Measurements from ENCODE around the gene ARID1B. TPM values are rescaled to one million over a fixed set of nuclear protein-coding genes. Genes with fewer than 3 reads are reported as not detected.

The ARID1B gene
- total RNA-seq, 1 donor from 2014 or later, result 248 TPM

GRCh38 chr6:157079277-157079676 is 302.1 kb downstream of the ARID1B start:
- Mint-ChIP-seq H3K9me3 (no peaks in the 10 kb centered on the region), H3K27me3 (no peaks in the 10 kb centered on the region), H3K4me3 (no peak overlapping the region), H3K27ac (peak overlapping the region; percentile 37), H3K4me1 (peaks cover 83% of the 10 kb centered on the region), H3K36me3 (ENCODE audit: low read depth) (peaks cover 7% of the 10 kb centered on the region)
- ATAC-seq (ENCODE audit: low read depth), result no peak
- ChIA-PET CTCF (interaction anchor here (1.5 kb wide), 1 partner anchor 13 kb away, joined by 3 read pairs; no protein-coding TSS in a partner anchor), POLR2A (interaction anchor here (0.6 to 2.2 kb wide), 2 partner anchors 11 to 24 kb away, joined by 3 to 7 read pairs; no protein-coding TSS in a partner anchor)
- intact Hi-C loops (cut with micrococcal nuclease), result loop anchor here (1.0 kb wide), 2 partner anchors 10 to 21 kb away; no protein-coding TSS in a partner anchor
- no peak for DNase-seq
- TF ChIP-seq, protein P1, sequence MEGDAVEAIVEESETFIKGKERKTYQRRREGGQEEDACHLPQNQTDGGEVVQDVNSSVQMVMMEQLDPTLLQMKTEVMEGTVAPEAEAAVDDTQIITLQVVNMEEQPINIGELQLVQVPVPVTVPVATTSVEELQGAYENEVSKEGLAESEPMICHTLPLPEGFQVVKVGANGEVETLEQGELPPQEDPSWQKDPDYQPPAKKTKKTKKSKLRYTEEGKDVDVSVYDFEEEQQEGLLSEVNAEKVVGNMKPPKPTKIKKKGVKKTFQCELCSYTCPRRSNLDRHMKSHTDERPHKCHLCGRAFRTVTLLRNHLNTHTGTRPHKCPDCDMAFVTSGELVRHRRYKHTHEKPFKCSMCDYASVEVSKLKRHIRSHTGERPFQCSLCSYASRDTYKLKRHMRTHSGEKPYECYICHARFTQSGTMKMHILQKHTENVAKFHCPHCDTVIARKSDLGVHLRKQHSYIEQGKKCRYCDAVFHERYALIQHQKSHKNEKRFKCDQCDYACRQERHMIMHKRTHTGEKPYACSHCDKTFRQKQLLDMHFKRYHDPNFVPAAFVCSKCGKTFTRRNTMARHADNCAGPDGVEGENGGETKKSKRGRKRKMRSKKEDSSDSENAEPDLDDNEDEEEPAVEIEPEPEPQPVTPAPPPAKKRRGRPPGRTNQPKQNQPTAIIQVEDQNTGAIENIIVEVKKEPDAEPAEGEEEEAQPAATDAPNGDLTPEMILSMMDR (IDR thresholded peaks at IDR 0.05), result no peak

DNA sequence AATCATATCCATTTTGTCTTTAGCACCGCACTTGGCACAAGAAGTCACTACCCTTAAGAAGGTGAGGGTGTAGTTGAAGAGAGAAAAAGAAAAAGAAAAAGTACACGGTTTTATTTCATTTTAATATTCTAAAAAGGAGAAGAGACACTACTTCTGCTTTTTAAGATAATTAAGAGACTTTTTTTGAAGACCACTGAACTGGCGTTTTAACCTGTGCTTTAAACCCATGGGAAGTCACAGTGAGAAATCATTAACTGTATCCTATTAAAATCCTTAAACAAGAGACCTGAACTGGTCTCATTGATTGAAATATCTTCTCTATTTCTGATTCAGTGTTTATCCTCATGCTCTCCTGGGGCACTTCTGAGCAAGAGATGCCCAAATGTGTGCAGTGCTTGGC is 302.6 kb downstream of the ARID1B start:
- intact Hi-C loops (cut with micrococcal nuclease), result loop anchor here (1.0 kb wide), 2 partner anchors 10 to 21 kb away; no protein-coding TSS in a partner anchor
- ChIA-PET CTCF (interaction anchor here (0.6 to 1.5 kb wide), 2 partner anchors 12 to 45 kb away, joined by 3 read pairs; no protein-coding TSS in a partner anchor), POLR2A (interaction anchor here (2.2 kb wide), 1 partner anchor 11 kb away, joined by 7 read pairs; no protein-coding TSS in a partner anchor)
- Mint-ChIP-seq H3K4me3 (no peak overlapping the region), H3K9me3 (no peaks in the 10 kb centered on the region), H3K4me1 (peaks cover 82% of the 10 kb centered on the region), H3K27ac (peak overlapping the region; percentile 37), H3K36me3 (ENCODE audit: low read depth) (peaks cover 9% of the 10 kb centered on the region), H3K27me3 (no peaks in the 10 kb centered on the region)
- no peak for DNase-seq
- TF ChIP-seq, protein P1 (IDR thresholded peaks at IDR 0.05), result no peak
- peak; percentile 15 for ATAC-seq (ENCODE audit: low read depth)

- Mint-ChIP-seq H3K4me1 (peaks cover 70% of the 10 kb centered on the region), H3K27ac (no peak overlapping the region), H3K27me3 (no peaks in the 10 kb centered on the region), H3K4me3 (no peak overlapping the region), H3K36me3 (ENCODE audit: low read depth) (peaks cover 20% of the 10 kb centered on the region), H3K9me3 (no peaks in the 10 kb centered on the region)
- ATAC-seq (ENCODE audit: low read depth) (no peak), DNase-seq (no peak)
- TF ChIP-seq, protein P1 (IDR thresholded peaks at IDR 0.05), result no peak
- POLR2A ChIA-PET, result interaction anchor here (0.6 to 2.2 kb wide), 2 partner anchors 12 to 94 kb away, joined by 5 to 7 read pairs; no protein-coding TSS in a partner anchor
- CTCF ChIA-PET, result no interaction called here
- intact Hi-C loops (cut with micrococcal nuclease), result no loop called here
These were observed 303.8 kb downstream of the ARID1B start for GRCh38 chr6:157080986-157081391.

DNA sequence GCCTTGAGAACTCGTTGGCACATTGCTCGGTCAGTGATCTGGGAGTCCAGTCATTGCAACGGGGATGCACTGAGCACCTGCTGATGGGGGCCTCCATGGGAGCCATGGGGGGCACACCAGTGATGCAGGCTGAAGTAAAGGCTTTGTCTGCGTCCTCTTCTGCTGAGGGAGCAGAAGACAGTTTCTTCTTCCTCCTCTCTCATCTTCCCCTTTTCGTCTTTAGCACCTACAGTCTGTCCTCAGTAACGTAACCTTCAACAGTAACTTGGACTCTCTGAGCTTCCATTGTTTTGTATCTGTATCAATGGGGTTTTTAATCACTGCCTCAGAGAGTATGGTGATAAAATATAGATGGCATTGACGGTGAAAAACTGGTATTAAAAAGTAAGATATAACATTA is 306.2 kb downstream of the ARID1B start:
- ChIA-PET CTCF (no interaction called here), POLR2A (interaction anchor here (0.7 kb wide), 1 partner anchor 41 kb away, joined by 8 read pairs; no protein-coding TSS in a partner anchor)
- H3K27me3 Mint-ChIP-seq, result no peaks in the 10 kb centered on the region
- intact Hi-C loops (cut with micrococcal nuclease), result no loop called here
- DNase-seq (no peak), ATAC-seq (ENCODE audit: low read depth) (no peak)
- no peak overlapping the region for H3K4me3 Mint-ChIP-seq
- H3K27ac Mint-ChIP-seq, result peak overlapping the region; percentile 15
- TF ChIP-seq, protein P1 (IDR thresholded peaks at IDR 0.05), result no peak
- peaks cover 52% of the 10 kb centered on the region for H3K4me1 Mint-ChIP-seq
- H3K9me3 Mint-ChIP-seq, result no peaks in the 10 kb centered on the region
- H3K36me3 Mint-ChIP-seq (ENCODE audit: low read depth), result peaks cover 42% of the 10 kb centered on the region

GRCh38 chr6:157086632-157087031 is 309.5 kb downstream of the ARID1B start:
- ChIA-PET CTCF (no interaction called here), POLR2A (no interaction called here)
- intact Hi-C loops (cut with micrococcal nuclease), result no loop called here
- H3K27me3 Mint-ChIP-seq, result no peaks in the 10 kb centered on the region
- TF ChIP-seq, protein P1 (IDR thresholded peaks at IDR 0.05), result no peak
- no peaks in the 10 kb centered on the region for H3K9me3 Mint-ChIP-seq
- H3K27ac Mint-ChIP-seq, result no peak overlapping the region
- peaks cover 31% of the 10 kb centered on the region for H3K4me1 Mint-ChIP-seq
- H3K4me3 Mint-ChIP-seq, result no peak overlapping the region
- DNase-seq (no peak), ATAC-seq (ENCODE audit: low read depth) (no peak)
- peaks cover 65% of the 10 kb centered on the region for H3K36me3 Mint-ChIP-seq (ENCODE audit: low read depth)
